Activated naive CD8-positive, alpha-beta T cell treated with anti-CD3 and anti-CD28 coated beads, Interleukin-2, amount 10 ng/mL, durations not matched to agents 7 days and 5 days (primary cell): ENCODE results near the gene HEYL. TPM values are rescaled to one million over a fixed set of nuclear protein-coding genes. Genes with fewer than 3 reads are reported as not detected.
"Not testable (repeated sequence)": the region's sequence is repeated elsewhere in the genome, so short reads cannot be mapped to it uniquely, and the experiment has no call there.

Source experiments
- ATAC-seq: fragments of 150-1000 bp; cut with Tn5 transposase; one replicate; pipeline ENCODE4 v1.10.0; 2021; ENCODE audit warnings: low read depth, moderate library complexity
- POLR2A ChIA-PET: fragments of 350-600 bp; sonication (Branson Sonifier 250); formaldehyde crosslinking; loops from one replicate; lab custom pipeline; 2021; ENCODE audit warnings: antibody characterized with exemption; lab: Charles Lee
- DNase-seq: peaks from one replicate; pipeline ENCODE4 v3.0.0; 2021
- H3K27ac Mint-ChIP-seq: one replicate; pipeline ENCODE4 v1.8.0; 2022; ENCODE audit warnings: mild to moderate bottlenecking, mixed read lengths
- H3K27me3 Mint-ChIP-seq: one replicate; pipeline ENCODE4 v1.8.0; 2022; ENCODE audit warnings: mild to moderate bottlenecking, moderate library complexity, mixed read lengths
- H3K36me3 Mint-ChIP-seq: one replicate; pipeline ENCODE4 v1.8.0; 2021; ENCODE audit warnings: mild to moderate bottlenecking, mixed read lengths
- H3K4me1 Mint-ChIP-seq: one replicate; pipeline ENCODE4 v1.8.0; 2021; ENCODE audit warnings: mixed read lengths
- H3K4me3 Mint-ChIP-seq: one replicate; pipeline ENCODE4 v1.8.0; 2022; ENCODE audit warnings: mild to moderate bottlenecking, moderate library complexity, mixed read lengths
- H3K9me3 Mint-ChIP-seq: one replicate; pipeline ENCODE4 v1.8.0; 2021; ENCODE audit warnings: mixed read lengths
- total RNA-seq, 2 experiments: library from RNA; stranded (reverse); gene quantifications; one replicate each; pipeline ENCODE4 v1.2.3, GENCODE V29; 2021

The HEYL gene
- total RNA-seq, 2 experiments from 2014 or later, result not detected

- H3K4me1 Mint-ChIP-seq, H3K36me3 Mint-ChIP-seq, H3K9me3 Mint-ChIP-seq, POLR2A ChIA-PET, ATAC-seq, H3K27me3 Mint-ChIP-seq, DNase-seq, H3K4me3 Mint-ChIP-seq, H3K27ac Mint-ChIP-seq: not testable (repeated sequence)
These were observed 37.7 kb downstream of the HEYL start for GRCh38 chr1:39601667-39602255.

GRCh38 chr1:39596163-39596562 lies 43.3 kb downstream of the HEYL start:
- H3K4me1 Mint-ChIP-seq, result peaks cover 2% of the 10 kb centered on the region
- peaks cover 4% of the 10 kb centered on the region for H3K27me3 Mint-ChIP-seq
- no peak overlapping the region for H3K27ac Mint-ChIP-seq
- DNase-seq, result no peak
- no peaks in the 10 kb centered on the region for H3K9me3 Mint-ChIP-seq
- POLR2A ChIA-PET, result no interaction called here
- ATAC-seq, result no peak
- H3K36me3 Mint-ChIP-seq, result no peaks in the 10 kb centered on the region
- no peak overlapping the region for H3K4me3 Mint-ChIP-seq

GRCh38 chr1:39593386-39593785 lies 46.1 kb downstream of the HEYL start:
- DNase-seq, result no peak
- POLR2A ChIA-PET, result no interaction called here
- Mint-ChIP-seq H3K27me3 (peaks cover 6% of the 10 kb centered on the region), H3K4me1 (peaks cover 5% of the 10 kb centered on the region), H3K4me3 (no peak overlapping the region), H3K36me3 (no peaks in the 10 kb centered on the region), H3K27ac (no peak overlapping the region), H3K9me3 (no peaks in the 10 kb centered on the region)
- ATAC-seq, result no peak

- Mint-ChIP-seq H3K9me3 (no peaks in the 10 kb centered on the region), H3K27ac (no peak overlapping the region), H3K36me3 (no peaks in the 10 kb centered on the region), H3K4me3 (no peak overlapping the region), H3K27me3 (peaks cover 6% of the 10 kb centered on the region), H3K4me1 (peaks cover 5% of the 10 kb centered on the region)
- DNase-seq, result no peak
- no peak for ATAC-seq
- POLR2A ChIA-PET, result no interaction called here
These were observed 47.4 kb downstream of the HEYL start for GRCh38 chr1:39592069-39592468.

GRCh38 chr1:39590546-39590945 lies 48.9 kb downstream of the HEYL start:
- no peak overlapping the region for H3K4me3 Mint-ChIP-seq
- no peaks in the 10 kb centered on the region for H3K36me3 Mint-ChIP-seq
- peaks cover 4% of the 10 kb centered on the region for H3K27me3 Mint-ChIP-seq
- ATAC-seq (no peak), DNase-seq (no peak)
- POLR2A ChIA-PET, result no interaction called here
- H3K27ac Mint-ChIP-seq, result no peak overlapping the region
- H3K4me1 Mint-ChIP-seq, result peaks cover 5% of the 10 kb centered on the region
- no peaks in the 10 kb centered on the region for H3K9me3 Mint-ChIP-seq

GRCh38 chr1:39585933-39586332 lies 53.5 kb downstream of the HEYL start:
- no peak overlapping the region for H3K4me3 Mint-ChIP-seq
- no peaks in the 10 kb centered on the region for H3K36me3 Mint-ChIP-seq
- H3K27me3 Mint-ChIP-seq, result peaks cover 13% of the 10 kb centered on the region
- POLR2A ChIA-PET, result no interaction called here
- ATAC-seq (no peak), DNase-seq (no peak)
- no peak overlapping the region for H3K27ac Mint-ChIP-seq
- H3K4me1 Mint-ChIP-seq, result peaks cover 8% of the 10 kb centered on the region
- no peaks in the 10 kb centered on the region for H3K9me3 Mint-ChIP-seq

- peaks cover 24% of the 10 kb centered on the region for H3K36me3 Mint-ChIP-seq
These were observed 63.3 kb downstream of the HEYL start for GRCh38 chr1:39576016-39576657.

GRCh38 chr1:39575191-39576015 lies 64.0 kb downstream of the HEYL start:
- DNase-seq (peak; percentile 65), ATAC-seq (peak; percentile 38)
- Mint-ChIP-seq H3K27ac (peak overlapping the region; percentile 89), H3K27me3 (peaks cover 2% of the 10 kb centered on the region), H3K4me1 (peaks cover 33% of the 10 kb centered on the region), H3K36me3 (peaks cover 28% of the 10 kb centered on the region), H3K9me3 (no peaks in the 10 kb centered on the region), H3K4me3 (peak overlapping the region; percentile 87)
- POLR2A ChIA-PET, result interaction anchor here (0.7 to 2.1 kb wide), 6 partner anchors 9 to 166 kb away, joined by 3 to 9 read pairs (median 4); partner anchors contain the start of gene PPIE

More at GRCh38 chr1:39576016-39576657, 63.3 kb downstream of the HEYL start:
- Mint-ChIP-seq H3K9me3 (no peaks in the 10 kb centered on the region), H3K4me3 (peak overlapping the region; percentile 87), H3K4me1 (peaks cover 29% of the 10 kb centered on the region), H3K27me3 (peaks cover 2% of the 10 kb centered on the region), H3K27ac (peak overlapping the region; percentile 89)
- DNase-seq (peak; percentile 62), ATAC-seq (peak; percentile 41)
- POLR2A ChIA-PET, result interaction anchor here (0.7 to 2.1 kb wide), 6 partner anchors 8 to 166 kb away, joined by 3 to 9 read pairs (median 4); partner anchors contain the start of gene PPIE

- H3K36me3 Mint-ChIP-seq, result peaks cover 32% of the 10 kb centered on the region
- peaks cover 2% of the 10 kb centered on the region for H3K27me3 Mint-ChIP-seq
- H3K4me1 Mint-ChIP-seq, result peaks cover 36% of the 10 kb centered on the region
- ATAC-seq (no peak), DNase-seq (no peak)
- H3K9me3 Mint-ChIP-seq, result no peaks in the 10 kb centered on the region
- peak overlapping the region; percentile 89 for H3K27ac Mint-ChIP-seq
- POLR2A ChIA-PET, result interaction anchor here (0.6 to 1.9 kb wide), 4 partner anchors 9 to 164 kb away, joined by 3 to 9 read pairs (median 4); partner anchors contain the start of gene PPIE
- peak overlapping the region; percentile 87 for H3K4me3 Mint-ChIP-seq
These were observed 64.8 kb downstream of the HEYL start for GRCh38 chr1:39574646-39575045.

Other genes with a start within 250 kb of the HEYL start
- gene BMP8A, start 148.0 kb downstream of the HEYL start, total RNA-seq, result under 1 TPM in 1 of 2 experiments, not detected in 1; 0.20 TPM
- 100 to 1,000 TPM; 198 TPM for gene PABPC4, start 62.9 kb downstream of the HEYL start, total RNA-seq
- not detected for gene NT5C1A, start 32.5 kb upstream of the HEYL start, total RNA-seq
- gene HPCAL4, start 51.8 kb upstream of the HEYL start, total RNA-seq, result 1 to 10 TPM; 4.9 to 6.0 TPM
- gene PPIE, start 99.2 kb upstream of the HEYL start, total RNA-seq, result 10 to 100 TPM; 70.8 to 73.5 TPM
- under 1 TPM; 0.53 to 0.96 TPM for gene OXCT2, start 131.7 kb upstream of the HEYL start, total RNA-seq
- under 1 TPM; 0.67 to 0.68 TPM for gene BMP8B, start 149.2 kb upstream of the HEYL start, total RNA-seq
- 10 to 100 TPM; 18.2 to 23.6 TPM for gene TRIT1, start 243.9 kb upstream of the HEYL start, total RNA-seq